ENCODE data around the gene FOXD2.
"Not testable (repeated sequence)": the region's sequence is repeated elsewhere in the genome, so short reads cannot be mapped to it uniquely, and the experiment has no call there.

Gene FOXD2

DNA sequence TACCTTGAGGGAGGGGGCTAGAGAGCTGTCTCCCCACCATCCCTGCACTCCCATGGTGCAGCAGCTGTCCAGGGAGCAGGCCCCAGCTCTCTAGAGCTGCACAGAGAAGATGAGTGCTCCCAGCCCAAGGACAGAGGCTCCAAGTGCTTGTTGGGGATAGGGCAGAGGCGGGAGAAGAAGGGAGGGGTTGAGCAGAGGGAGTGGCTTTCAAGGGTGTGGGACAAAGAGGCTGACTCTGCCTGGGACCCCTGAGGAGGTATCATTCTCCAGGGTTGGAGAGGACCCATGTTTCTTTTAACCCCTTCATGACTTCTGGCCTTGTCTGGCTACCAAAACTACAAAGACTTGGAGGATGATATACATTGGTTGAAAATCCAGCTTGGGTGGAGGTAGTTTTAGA lies 14.6 kb downstream of the FOXD2 start:
- no peak for DNase-seq (ENCODE audit: low spot score)
- TF ChIP-seq, protein P1, sequence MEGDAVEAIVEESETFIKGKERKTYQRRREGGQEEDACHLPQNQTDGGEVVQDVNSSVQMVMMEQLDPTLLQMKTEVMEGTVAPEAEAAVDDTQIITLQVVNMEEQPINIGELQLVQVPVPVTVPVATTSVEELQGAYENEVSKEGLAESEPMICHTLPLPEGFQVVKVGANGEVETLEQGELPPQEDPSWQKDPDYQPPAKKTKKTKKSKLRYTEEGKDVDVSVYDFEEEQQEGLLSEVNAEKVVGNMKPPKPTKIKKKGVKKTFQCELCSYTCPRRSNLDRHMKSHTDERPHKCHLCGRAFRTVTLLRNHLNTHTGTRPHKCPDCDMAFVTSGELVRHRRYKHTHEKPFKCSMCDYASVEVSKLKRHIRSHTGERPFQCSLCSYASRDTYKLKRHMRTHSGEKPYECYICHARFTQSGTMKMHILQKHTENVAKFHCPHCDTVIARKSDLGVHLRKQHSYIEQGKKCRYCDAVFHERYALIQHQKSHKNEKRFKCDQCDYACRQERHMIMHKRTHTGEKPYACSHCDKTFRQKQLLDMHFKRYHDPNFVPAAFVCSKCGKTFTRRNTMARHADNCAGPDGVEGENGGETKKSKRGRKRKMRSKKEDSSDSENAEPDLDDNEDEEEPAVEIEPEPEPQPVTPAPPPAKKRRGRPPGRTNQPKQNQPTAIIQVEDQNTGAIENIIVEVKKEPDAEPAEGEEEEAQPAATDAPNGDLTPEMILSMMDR (IDR thresholded peaks at IDR 0.05; ENCODE audit: extremely low read depth, missing control alignments): no peak

DNA sequence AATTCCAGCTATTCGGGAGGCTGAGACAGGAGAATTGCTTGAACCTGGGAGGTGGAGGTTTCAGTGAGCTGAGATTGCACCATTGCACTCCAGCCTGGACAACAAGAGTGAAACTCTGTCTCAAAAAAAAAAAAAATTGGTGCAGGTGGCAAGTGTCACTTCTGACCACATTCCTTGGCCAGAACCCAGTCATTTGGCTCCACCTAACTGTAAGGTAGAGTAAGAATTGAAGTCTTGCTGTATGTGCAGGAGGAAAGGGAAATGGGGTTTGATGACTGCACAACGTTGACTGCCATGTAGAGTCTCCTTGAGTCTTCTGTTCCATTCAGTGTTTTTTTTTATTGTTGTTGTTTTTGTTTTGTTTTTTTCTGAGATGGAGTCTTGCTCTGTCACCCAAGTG lies 16.1 kb downstream of the FOXD2 start:
- not testable (repeated sequence) for DNase-seq (ENCODE audit: low spot score)

DNA sequence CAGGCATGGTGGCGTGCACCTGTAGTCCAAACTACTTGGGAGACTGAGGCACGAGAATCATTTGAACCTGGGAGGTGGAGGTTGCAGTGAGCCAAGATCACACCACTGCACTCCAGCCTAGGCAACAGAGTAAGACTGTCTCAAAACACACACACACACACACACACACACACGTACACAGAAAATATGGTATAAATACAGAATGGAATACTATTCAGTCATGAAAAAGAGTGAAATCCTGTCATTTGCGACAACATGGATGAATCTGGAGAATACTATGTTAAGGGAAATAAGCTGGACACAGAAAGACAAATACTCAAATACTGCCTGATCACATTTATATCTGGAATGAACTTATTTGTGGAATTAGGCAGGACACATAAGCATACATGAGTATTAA lies 18.4 kb downstream of the FOXD2 start:
- TF ChIP-seq, protein P1 (IDR thresholded peaks at IDR 0.05; ENCODE audit: extremely low read depth, missing control alignments): no peak
- DNase-seq (ENCODE audit: low spot score): no peak

DNA sequence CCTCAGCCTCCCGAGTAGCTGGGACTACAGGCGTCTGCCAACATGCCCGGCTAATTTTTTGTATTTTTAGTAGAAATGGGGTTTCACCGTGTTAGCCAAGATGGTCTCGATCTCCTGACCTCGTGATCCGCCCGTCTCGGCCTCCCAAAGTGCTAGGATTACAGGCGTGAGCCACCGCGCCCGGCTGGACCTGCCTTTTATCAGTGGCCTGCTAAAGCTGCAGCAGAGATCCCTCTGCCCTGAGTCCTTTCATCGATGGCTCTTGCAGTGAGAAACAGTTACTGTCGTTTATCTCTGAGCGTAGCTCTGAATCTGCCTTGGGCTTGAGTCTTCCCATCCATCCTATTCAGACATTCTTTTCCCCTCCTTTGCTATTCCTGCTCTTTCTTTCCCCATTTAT lies 19.7 kb downstream of the FOXD2 start:
- DNase-seq (ENCODE audit: low spot score): not testable (repeated sequence)

DNA sequence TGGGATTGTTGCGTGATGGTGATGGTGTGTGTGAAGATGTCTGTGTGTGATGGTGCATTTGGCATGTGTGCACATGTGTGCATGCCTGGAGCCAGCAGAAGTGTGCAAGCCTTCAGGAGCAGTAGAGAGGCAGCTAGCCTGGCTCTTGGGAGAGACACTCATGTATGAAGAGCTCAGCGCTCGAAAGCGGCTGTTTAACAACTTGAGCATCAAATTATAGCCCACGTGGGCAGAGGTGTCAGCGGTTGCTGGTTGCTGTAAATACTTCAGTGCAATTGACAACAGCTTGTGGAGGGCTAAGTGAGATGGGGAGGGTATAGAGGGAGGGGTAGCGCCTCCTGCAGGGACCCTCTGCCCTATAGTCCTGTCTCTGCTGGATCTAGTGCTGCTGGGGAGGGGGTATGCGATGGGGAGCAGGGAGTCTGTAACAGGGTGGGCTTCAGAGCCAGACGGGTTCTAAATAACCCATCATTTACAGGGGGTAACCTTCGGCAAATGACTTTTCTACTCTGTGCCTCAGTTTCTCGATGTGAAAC lies 21.5 kb downstream of the FOXD2 start:
- no peak for DNase-seq (ENCODE audit: low spot score)
- TF ChIP-seq, protein P1 (IDR thresholded peaks at IDR 0.05; ENCODE audit: extremely low read depth, missing control alignments): no peak

DNA sequence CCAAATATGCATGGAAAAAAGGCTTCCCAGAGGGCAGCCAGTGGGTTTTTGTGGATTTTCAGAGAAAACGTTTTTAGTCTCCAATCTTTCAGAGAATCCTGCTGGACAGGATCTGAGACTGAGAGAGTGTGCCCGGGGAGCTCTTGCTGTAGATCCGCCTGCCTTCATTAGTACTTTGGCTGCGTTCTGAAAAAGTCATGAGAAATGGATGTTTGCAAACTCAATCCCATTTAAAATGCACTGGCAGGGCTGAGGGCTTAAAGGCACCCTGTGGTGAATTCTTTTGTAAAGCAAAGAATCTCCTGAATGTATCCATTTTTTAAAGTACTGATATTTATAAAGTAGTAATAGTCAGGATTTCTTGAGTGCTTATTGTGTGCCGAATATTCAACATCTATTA lies 22.2 kb downstream of the FOXD2 start:
- no peak for DNase-seq (ENCODE audit: low spot score)
- TF ChIP-seq, protein P1 (IDR thresholded peaks at IDR 0.05; ENCODE audit: extremely low read depth, missing control alignments): no peak

DNA sequence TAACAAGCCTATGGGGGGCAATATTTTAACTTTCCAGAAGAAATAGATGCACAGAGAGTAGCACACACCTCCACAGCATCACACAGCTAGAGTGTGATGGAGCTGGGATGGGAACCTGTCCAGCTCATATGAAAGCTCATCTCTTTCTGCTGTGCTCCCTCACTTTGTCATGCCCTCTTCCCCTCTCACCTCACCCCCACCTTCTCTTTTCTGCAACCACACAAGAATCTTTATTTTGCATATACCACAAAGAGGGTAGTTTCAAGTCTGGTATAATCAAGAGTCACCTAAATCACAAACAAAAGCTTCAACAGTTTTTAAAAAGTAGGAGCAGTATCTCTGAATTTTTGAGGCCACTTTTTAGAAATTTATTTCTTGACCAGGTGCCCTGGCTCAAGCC lies 22.6 kb downstream of the FOXD2 start:
- TF ChIP-seq, protein P1 (IDR thresholded peaks at IDR 0.05; ENCODE audit: extremely low read depth, missing control alignments): no peak
- no peak for DNase-seq (ENCODE audit: low spot score)

DNA sequence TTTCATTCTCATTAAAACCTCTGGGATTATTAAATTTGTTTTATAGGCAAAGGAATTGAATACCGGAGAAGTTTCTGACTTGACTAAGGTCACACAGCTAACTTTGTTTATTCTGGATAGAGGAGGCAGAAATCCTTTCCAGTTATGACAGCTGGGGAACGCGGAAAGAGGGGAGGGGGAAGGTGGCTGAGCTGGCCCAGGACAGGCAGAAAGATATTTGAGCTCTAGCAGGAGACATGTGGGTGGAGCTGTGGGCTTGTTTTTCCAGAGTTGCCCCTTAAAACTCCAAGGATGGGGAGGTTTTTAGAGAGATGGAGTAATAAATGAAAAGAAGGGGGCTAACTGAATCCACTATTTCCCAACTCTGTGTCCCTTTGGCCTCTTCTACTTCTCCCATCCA lies 27.8 kb downstream of the FOXD2 start:
- TF ChIP-seq, protein P1 (IDR thresholded peaks at IDR 0.05; ENCODE audit: extremely low read depth, missing control alignments): no peak

More for the DNA sequence above, 27.8 kb downstream of the FOXD2 start:
- no peak for DNase-seq (ENCODE audit: low spot score)
